ENCODE measurements around the gene LPO. TPM values are rescaled to one million over a fixed set of nuclear protein-coding genes. Genes with fewer than 3 reads are reported as not detected.

LPO gene
- polyA plus RNA-seq, 4 donors: 0.06 to 0.29 (median 0.26) TPM; not detected in 1

DNA sequence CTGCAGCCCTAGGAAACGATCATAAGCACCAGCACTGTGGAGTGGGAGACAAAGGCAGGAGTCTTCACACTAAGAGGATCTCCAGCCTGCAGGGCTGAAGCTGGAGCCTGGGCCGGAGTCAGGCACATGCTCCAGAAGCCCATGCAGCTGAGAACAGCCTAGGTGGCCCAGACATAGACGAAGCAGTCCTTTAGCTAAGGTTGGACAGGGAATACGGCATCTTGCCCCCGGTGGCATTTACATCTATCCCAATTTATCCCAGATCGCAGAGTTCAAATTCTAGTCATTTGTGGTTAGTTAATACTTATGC, 76.3 kb downstream of the LPO start:
- DNase-seq (ENCODE audit: low read depth in 4 of 4, low spot score in 3 of 4): no peak

DNA sequence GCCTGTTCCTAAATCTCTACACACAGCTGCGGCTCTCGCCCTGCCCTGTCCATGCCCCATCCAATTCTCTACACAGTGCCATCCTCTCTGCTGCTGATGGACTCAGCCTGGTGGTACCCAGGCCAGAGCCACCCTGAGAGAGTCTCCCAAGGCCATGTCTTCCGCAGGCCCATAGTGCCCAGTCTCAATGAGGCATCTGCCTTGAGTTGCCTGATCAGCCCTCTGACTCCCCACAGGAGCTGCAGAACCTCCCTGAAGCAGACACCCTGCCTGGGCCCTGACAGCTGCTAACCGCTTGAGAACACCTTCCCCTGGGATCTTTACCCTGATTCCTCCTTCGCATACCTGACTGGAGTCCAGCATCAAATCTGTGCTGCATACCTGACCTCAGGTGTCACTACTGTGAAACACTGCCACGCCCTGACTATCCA, 76.9 kb downstream of the LPO start:
- DNase-seq (ENCODE audit: low read depth in 4 of 4, low spot score in 3 of 4): no peak

DNA sequence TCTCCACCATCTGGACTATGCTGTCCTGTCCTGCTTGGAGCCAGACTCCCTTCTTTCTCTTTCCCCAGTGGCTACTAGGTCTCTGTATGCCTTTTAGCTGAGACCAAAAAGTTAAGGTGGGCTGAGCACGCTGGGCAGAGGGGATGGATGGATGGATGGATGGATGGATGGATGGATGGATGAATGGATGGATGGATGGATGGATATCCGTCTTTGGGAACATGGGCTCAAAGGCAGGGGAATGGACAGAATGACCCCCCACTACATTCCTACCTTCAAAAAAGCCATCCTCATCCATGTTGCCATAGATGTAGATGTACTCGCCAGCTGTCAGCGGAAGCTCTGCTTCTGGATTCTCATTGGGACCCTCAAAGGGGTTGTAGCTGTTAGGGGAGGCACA, 77.4 kb downstream of the LPO start:
- no peak for DNase-seq (ENCODE audit: low read depth in 4 of 4, low spot score in 3 of 4)

DNA sequence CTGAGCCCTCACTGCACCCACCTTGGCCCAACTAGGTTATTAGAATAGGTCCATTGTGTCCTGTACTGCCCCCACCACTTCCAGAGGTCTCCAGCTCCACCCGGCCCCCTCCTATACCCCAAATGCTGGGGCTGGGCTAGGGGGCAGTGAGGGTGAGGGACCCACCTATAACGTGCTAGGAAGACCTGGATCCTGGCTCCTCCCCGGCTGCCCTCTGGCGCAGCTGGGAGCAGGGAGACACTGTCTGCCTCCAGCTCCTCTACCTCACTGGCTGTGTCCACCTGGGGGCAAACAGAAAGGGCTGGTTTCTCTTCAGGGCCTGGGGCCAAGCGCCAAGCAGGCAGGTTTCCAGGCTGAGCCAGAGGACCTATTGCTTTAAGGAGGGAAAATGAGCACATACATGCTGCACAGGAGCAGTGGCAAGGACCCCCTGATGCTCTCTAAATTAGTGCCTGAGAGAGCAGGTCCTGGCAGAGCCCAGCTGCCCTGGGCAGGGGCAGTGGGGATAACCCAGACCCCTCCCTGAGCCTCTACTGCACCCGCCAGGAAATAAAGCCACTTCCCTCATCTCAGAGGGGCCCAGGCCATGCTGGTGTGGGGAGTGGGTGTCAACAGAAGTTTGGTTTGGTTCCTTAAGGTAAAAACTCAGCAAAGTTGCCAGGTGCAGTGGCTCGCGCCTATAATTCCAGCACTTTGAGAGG, 78.0 kb downstream of the LPO start:
- DNase-seq (ENCODE audit: low read depth in 4 of 4, low spot score in 3 of 4): no peak

DNA sequence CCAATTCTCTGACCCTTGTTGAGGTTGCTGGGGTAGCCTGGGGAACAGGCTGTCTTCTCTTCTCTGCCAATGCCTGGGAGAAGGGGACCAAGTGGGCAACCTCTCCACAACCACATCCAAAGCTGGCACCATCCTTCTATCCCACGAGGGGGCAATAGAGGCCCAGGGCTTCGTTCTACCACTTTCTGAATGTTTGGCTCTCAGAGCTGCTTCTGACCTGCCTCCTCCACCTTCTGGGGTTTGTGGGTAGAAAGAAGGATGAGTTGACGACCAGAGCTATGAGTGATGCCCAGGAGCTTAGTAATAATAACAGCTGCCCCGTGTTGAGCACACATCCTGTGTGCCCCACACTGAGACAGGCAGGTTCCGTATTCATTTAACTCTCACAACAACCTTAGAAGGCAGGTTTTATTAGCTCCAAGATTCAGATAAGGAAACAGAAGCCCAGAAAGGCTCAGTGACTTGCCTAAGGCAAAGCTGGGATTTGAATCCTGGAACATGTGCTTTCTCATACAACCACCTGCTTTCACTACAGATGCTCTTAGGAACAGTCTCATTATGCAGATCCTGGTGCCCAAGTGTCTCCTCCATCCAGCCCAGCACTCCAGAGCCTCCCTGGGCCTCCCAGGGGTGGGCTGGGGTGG, 79.2 kb downstream of the LPO start:
- DNase-seq (ENCODE audit: low read depth in 4 of 4, low spot score in 3 of 4): no peak

DNA sequence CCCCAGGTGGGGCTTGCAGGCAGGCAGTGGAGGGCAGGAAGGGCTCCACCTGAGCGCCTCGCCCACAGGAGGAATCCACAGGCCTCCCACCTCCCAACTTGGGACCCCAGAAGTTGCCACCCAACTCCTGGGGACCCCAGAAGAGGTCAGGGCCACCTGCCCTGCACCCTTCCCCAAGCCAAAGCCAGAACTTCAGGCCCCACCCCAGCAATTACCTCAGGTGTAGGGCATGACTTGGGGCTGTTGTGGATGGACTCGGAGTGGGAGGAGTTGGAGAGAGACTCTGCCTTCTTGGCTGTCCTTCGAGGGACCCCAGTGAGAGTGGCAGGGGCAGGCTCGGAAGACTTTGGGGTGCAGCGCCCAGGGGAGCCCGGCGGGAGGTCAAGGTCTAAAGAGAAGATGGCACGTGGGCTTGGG, 79.7 kb downstream of the LPO start:
- no peak for DNase-seq (ENCODE audit: low read depth in 4 of 4, low spot score in 3 of 4)

Other genes starting within 250 kb of the LPO start
- gene SRSF1, start 231.3 kb upstream of the LPO start, polyA plus RNA-seq (ENCODE audit: insufficient read length in 4 of 4): 100 to 1,000 TPM; 252 to 383 (median 352) TPM
- gene DYNLL2, start 155.2 kb upstream of the LPO start, polyA plus RNA-seq (ENCODE audit: insufficient read length in 4 of 4): 10 to 100 TPM; 58.6 to 85.3 (median 76.1) TPM
- under 1 TPM in 1 of 4 donors, not detected in 3; 0.04 TPM for gene OR4D1, start 90.2 kb upstream of the LPO start, polyA plus RNA-seq (ENCODE audit: insufficient read length in 4 of 4)
- not detected for gene OR4D2, start 71.6 kb upstream of the LPO start, polyA plus RNA-seq (ENCODE audit: insufficient read length in 4 of 4)
- 1 to 10 TPM in 1 of 4 donors, under 1 TPM in 3; 0.37 to 1.8 (median 0.59) TPM for gene EPX, start 45.9 kb upstream of the LPO start, polyA plus RNA-seq (ENCODE audit: insufficient read length in 4 of 4)
- 10 to 100 TPM; 27.7 to 56.0 (median 43.1) TPM for gene MKS1, start 19.3 kb upstream of the LPO start, polyA plus RNA-seq (ENCODE audit: insufficient read length in 4 of 4)
- 1 to 10 TPM; 1.6 to 7.6 (median 4.0) TPM for gene MPO, start 42.4 kb downstream of the LPO start, polyA plus RNA-seq (ENCODE audit: insufficient read length in 4 of 4)
- gene TSPOAP1, start 90.2 kb downstream of the LPO start, polyA plus RNA-seq (ENCODE audit: insufficient read length in 4 of 4): 10 to 100 TPM; 26.9 to 76.5 (median 43.0) TPM
- gene SUPT4H1, start 113.6 kb downstream of the LPO start, polyA plus RNA-seq (ENCODE audit: insufficient read length in 4 of 4): 100 to 1,000 TPM; 105 to 152 (median 127) TPM
- gene RNF43, start 178.9 kb downstream of the LPO start, polyA plus RNA-seq (ENCODE audit: insufficient read length in 4 of 4): 10 to 100 TPM in 3 of 4 donors, under 1 TPM in 1; 0.78 to 16.3 (median 14.9) TPM
- under 1 TPM; 0.23 to 0.68 (median 0.43) TPM for gene HSF5, start 249.8 kb downstream of the LPO start, polyA plus RNA-seq (ENCODE audit: insufficient read length in 4 of 4)